OCI-LY3 (cell line): ENCODE data around the gene JAZF1.

Experiments used
- EZH2phosphoT487 ChIP-seq: fragments of 200-600 bp; shearing (Covaris generic); IDR thresholded peaks from 2 replicates; pipeline ENCODE4 v1.6.1; 2018; ENCODE audit warnings: antibody characterized with exemption, mixed run types, low read depth
- TF ChIP-seq, protein P1 (sequence below): fragments of 200-600, 300-600 bp; sonication (generic); IDR thresholded peaks from 2 replicates; pipeline ENCODE4 v1.5.1; 2014; ENCODE audit warnings: antibody characterized with exemption, low read length, low read depth

DNA sequence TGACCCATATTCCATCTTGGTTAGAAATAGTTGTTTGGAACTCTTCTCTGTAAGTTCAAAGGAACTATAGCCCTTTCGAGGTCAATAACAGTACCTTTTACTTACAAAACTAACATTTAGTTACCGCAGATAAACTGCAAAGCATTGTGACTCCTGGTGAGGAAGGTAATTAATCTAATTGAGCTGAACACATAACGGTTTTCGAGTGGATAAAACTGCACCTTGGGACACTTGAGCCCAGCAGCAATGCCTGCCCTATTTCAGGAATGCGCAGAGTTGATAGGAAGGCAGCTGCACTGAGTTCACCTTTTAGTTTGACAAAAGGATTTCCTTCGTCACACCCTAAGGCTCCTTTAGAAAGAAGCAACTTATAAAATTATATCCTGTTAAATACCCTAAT is 75.4 kb downstream of the JAZF1 start:
- TF ChIP-seq, protein P1, sequence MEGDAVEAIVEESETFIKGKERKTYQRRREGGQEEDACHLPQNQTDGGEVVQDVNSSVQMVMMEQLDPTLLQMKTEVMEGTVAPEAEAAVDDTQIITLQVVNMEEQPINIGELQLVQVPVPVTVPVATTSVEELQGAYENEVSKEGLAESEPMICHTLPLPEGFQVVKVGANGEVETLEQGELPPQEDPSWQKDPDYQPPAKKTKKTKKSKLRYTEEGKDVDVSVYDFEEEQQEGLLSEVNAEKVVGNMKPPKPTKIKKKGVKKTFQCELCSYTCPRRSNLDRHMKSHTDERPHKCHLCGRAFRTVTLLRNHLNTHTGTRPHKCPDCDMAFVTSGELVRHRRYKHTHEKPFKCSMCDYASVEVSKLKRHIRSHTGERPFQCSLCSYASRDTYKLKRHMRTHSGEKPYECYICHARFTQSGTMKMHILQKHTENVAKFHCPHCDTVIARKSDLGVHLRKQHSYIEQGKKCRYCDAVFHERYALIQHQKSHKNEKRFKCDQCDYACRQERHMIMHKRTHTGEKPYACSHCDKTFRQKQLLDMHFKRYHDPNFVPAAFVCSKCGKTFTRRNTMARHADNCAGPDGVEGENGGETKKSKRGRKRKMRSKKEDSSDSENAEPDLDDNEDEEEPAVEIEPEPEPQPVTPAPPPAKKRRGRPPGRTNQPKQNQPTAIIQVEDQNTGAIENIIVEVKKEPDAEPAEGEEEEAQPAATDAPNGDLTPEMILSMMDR = no peak
- no peak for TF ChIP-seq EZH2phosphoT487
